ENCODE data around the gene HMGCR.

Gene HMGCR

DNA sequence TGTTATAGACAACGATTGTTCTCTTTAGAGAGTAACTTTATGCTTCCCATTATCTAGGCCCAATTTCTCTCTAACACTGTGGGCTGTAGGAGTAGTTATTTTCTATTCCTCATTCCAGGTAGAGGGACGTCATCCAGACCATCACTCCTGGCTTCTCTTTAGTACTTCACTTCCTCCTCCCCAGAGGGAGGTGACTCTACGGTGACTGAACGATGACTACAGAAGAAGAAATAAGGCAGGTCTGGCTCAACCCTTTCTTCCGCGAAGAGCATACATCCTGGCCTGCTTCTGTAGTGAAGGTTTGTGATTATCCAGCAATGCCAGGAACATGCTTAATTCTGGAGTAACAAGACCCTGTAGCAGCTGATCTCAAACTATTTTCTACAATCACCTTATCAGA, 50.8 kb downstream of the HMGCR start:
- ChIA-PET POLR2A (ENCODE audit: low non-redundant PET) (no interaction called here), CTCF (no interaction called here)
- H3K27ac ChIP-seq: no peak overlapping the region
- TF ChIP-seq, protein P1, sequence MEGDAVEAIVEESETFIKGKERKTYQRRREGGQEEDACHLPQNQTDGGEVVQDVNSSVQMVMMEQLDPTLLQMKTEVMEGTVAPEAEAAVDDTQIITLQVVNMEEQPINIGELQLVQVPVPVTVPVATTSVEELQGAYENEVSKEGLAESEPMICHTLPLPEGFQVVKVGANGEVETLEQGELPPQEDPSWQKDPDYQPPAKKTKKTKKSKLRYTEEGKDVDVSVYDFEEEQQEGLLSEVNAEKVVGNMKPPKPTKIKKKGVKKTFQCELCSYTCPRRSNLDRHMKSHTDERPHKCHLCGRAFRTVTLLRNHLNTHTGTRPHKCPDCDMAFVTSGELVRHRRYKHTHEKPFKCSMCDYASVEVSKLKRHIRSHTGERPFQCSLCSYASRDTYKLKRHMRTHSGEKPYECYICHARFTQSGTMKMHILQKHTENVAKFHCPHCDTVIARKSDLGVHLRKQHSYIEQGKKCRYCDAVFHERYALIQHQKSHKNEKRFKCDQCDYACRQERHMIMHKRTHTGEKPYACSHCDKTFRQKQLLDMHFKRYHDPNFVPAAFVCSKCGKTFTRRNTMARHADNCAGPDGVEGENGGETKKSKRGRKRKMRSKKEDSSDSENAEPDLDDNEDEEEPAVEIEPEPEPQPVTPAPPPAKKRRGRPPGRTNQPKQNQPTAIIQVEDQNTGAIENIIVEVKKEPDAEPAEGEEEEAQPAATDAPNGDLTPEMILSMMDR (conservative IDR thresholded peaks at IDR 0.05; ENCODE audit: low read depth): no peak
- DNase-seq (ENCODE audit: low spot score): no peak

DNA sequence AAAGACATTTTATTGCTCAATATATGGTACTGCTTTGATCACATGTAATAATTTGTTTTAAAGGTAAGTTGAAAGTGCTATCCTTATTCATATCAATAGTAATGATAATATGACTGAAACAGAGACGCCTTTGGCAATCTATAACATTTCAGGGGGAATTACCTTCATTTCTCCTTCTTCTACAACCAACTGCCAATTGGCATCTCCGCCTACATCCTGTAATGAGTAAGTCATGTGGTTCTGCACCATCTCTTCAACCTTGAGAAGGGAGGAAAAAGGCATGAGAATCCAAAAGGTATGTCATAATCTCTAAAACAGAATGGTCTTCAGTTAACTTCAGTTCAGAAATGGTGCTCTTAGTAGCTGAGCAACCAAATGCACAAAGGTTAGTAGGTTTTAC, 52.4 kb downstream of the HMGCR start:
- no peak for DNase-seq (ENCODE audit: low spot score)
- TF ChIP-seq, protein P1 (conservative IDR thresholded peaks at IDR 0.05; ENCODE audit: low read depth): no peak
- CTCF ChIA-PET: no interaction called here
- POLR2A ChIA-PET (ENCODE audit: low non-redundant PET): no interaction called here
- no peak overlapping the region for H3K27ac ChIP-seq

DNA sequence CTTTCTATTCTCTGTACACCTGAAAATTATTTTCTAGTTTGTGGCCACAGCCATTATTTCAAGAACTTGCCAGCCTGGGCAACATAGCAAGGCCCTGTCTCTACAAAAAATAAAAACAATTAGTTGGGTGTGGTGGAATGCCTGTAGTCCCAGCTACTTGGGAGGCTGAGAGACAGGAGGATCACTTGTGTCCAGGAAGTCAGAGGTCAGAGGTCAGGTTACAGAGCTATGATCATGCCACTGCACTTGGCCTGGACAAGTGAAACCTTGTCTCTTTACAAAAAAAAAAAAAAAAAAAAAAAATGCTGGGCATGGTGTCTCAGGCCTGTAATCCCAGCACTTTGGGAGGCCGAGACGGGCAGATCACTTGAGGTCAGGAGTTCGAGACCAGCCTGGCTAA, 58.3 kb downstream of the HMGCR start:
- CTCF ChIA-PET: interaction anchor here (0.7 kb wide), 1 partner anchor 18 kb away, joined by 10 read pairs; no protein-coding TSS in a partner anchor
- POLR2A ChIA-PET (ENCODE audit: low non-redundant PET): no interaction called here
- TF ChIP-seq, protein P1 (conservative IDR thresholded peaks at IDR 0.05; ENCODE audit: low read depth): no peak
- DNase-seq (ENCODE audit: low spot score): no peak
- no peak overlapping the region for H3K27ac ChIP-seq

DNA sequence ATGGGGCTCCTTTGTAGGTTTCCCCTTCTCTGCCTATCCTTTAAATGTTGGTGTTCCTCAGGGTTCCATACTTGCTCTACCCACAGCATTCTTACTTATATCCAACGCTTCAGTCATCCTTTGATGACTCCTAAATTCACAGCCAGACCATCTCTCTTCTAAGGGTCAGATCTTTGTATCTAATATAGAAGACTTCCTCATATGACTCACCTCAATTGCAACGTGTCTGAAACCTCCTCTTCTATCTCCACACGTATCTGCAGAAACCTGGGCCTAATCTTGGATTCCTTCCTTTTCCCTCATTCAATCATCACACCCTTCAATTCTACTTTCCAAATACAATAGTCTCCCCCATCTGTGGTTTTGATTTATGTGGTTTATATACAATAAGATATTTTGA, 68.3 kb downstream of the HMGCR start:
- TF ChIP-seq, protein P1 (conservative IDR thresholded peaks at IDR 0.05; ENCODE audit: low read depth): no peak
- POLR2A ChIA-PET (ENCODE audit: low non-redundant PET): no interaction called here
- CTCF ChIA-PET: no interaction called here
- H3K27ac ChIP-seq: no peak overlapping the region
- DNase-seq (ENCODE audit: low spot score): no peak

All from RWPE1 (cell line).